ENCODE results near the gene HOXB5. TPM values are rescaled to one million over a fixed set of nuclear protein-coding genes. Genes with fewer than 3 reads are reported as not detected.

HOXB5 gene
- total RNA-seq, 8 experiments from 2014 or later: 1.0 to 51.9 (median 15.8) TPM

DNA sequence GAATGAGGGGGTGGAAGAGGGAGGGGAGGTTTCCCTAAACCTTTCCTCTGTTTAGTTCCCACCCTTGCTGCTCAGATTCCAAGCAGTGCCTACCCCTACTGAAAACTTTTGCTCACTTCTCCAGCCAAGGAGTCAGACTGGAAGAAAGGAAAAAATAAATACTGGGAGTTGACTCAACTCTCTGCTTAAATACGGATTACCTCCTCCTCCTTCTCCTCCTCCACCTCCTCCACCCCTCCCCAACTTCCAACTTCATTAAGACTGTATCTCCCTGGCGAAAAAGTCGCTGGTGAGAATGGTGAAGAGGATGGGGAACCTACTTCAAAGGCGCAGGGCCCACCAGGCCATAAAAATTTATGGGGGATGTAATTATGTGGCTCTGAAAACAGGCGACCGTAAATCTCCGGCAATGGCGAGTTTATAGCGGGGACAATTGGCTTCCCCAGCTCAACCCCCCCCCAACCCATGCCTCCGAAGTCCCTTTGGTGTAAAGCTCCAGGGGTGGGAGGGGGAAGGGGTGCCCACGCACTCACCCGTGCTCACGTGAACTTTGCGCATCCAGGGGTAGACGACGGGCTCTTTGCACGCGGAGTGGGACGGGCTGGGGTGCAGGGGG is 16.1 kb downstream of the HOXB5 start:
- H3K27ac ChIP-seq: peak overlapping the region; percentile 94 to 97
- H3K4me1 ChIP-seq (replicated peaks in 1 of 2): peaks cover 11 to 39% of the 10 kb centered on the region in 2 donors
- 0% methylated on average over 1 to 4 of the region's 19 CpGs; no CpG with 5 or more reads in 7 of the 10 experiments for WGBS, 10 experiments
- in situ Hi-C loops (cut with MboI; ENCODE audit: low pct_unique_long_range_greater_than_20kb in 2 of 9, low sequenced_read_pairs in 9 of 9, unreplicated experiment in 9 of 9): no loop called here
- peak overlapping the region; percentile 67 to 91 (median 83) for H3K4me3 ChIP-seq
- peak in 3 of 8 experiments; percentile 0 to 24 (median 2) for ATAC-seq (replicated peaks in 6 of 8)

DNA sequence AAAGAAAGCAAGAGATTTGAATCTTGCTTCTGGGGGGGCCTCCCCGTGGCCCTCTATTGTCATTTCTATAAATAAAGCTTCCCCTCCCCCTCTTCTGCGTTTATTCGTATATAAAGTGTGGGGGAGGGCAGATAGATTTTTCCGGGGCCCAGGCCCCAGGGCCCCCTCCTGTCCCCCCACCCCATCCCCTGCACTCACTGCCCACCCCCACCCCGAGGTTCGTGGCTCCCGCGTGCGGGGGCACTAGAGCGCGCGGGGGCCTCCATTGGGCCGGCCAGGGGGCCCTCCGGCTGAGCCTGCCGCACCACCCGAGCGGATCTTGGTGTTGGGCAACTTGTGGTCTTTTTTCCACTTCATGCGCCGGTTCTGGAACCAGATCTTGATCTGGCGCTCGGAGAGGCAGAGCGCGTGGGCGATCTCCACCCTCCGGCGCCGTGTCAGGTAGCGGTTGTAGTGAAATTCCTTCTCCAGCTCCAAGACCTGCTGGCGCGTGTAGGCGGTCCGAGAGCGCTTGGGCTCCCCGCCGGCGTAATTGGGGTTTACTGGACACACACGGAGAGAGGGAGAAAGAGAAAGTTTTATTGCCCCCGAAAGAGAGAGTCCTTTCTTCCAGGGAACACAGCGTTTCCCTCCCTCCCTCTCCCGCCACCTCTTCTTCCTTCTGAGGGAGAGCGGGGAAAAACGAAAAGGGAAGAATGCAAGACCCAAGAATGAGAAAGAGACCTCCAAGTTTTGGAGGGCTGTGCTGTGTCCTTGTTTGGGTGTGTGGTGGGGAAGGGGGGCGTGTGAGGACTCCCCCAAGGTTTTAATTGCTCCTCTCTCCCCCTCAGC is 16.9 kb downstream of the HOXB5 start:
- H3K27ac ChIP-seq: peak overlapping the region; percentile 94 to 97
- no peak for ATAC-seq (replicated peaks in 6 of 8)
- H3K4me1 ChIP-seq (replicated peaks in 1 of 2): peaks cover 11 to 40% of the 10 kb centered on the region in 2 donors
- H3K4me3 ChIP-seq: peak overlapping the region; percentile 67 to 91 (median 83)
- in situ Hi-C loops (cut with MboI; ENCODE audit: low pct_unique_long_range_greater_than_20kb in 2 of 9, low sequenced_read_pairs in 9 of 9, unreplicated experiment in 9 of 9): no loop called here
- 0 to 13% (median 0%) methylated on average over 1 to 5 of the region's 43 CpGs; no CpG with 5 or more reads in 3 of the 10 experiments for WGBS, 10 experiments

DNA sequence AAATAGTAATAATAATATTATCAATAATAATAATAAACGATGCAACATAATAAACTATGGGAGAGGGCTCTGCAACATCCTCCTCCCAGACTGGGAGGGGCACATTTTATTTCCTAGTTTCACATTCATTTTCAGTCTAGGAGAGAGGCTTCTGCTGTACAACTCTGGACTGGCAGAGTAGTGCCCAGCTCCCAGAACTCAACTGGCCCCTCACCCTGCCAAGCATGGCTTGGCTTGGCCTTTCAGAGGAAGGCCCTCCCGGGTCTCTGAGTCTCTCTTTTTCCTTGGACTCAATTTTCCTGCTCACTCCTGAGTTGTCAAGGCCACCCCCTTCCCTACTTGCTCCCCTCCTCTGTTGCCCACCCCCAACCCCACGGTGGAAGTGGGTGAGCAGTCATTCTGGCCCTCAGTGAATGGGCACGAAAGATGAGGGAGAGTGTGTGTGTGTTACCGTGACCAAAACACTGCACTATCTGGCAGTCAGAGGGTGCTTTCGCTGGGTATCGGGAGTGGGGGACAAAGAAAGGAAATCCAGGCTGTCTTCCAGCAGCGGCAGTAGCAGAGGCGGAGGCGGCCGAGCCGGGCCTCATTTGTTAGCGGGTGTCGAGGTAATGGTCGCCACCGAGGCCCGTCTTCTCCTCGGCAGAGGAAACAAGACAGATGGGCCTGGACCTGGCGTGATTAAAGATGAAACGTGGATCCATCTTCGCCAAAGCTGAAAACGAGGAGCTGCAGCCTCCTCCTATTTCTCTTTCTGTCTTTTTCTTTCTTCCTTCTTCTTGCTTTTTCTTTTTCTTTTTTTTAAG is 17.7 kb downstream of the HOXB5 start:
- H3K4me1 ChIP-seq (replicated peaks in 1 of 2): peaks cover 11 to 40% of the 10 kb centered on the region in 2 donors
- peak in 6 of 8 experiments; percentile 1 to 11 (median 7) for ATAC-seq (replicated peaks in 6 of 8)
- H3K27ac ChIP-seq: peak overlapping the region; percentile 94 to 97
- H3K4me3 ChIP-seq: peak overlapping the region; percentile 67 to 91 (median 83)
- 0 to 92% (median 2%) methylated on average over 1 to 8 of the region's 22 CpGs; no CpG with 5 or more reads in 1 of the 10 experiments for WGBS, 10 experiments
- in situ Hi-C loops (cut with MboI; ENCODE audit: low pct_unique_long_range_greater_than_20kb in 2 of 9, low sequenced_read_pairs in 9 of 9, unreplicated experiment in 9 of 9): no loop called here

DNA sequence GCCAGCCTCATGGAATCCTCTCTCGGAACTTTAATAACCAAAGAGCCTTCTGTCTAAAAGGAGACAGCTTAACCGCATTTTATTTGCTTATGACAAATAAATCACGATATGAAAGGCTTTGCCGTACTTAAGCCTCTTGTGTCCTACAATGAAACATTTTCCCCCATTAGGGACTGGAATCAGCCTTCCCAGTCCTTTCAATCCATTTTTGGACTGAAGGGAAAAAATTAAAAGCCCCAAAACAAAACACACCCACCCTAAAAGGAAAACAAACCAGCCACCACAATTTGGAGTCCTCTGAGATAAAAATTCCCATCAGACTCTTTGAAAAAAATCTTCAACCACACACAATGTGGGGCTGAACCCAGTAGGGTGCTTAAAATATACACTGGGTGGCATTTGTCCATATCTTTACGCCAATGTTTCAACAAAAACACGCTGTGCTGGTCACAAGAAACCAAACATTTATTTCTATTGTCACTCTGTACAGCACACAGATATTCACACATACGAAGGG is 18.5 kb downstream of the HOXB5 start:
- Histone ChIP-seq H3K4me3 (peak overlapping the region; percentile 67 to 91 (median 83)), H3K4me1 (replicated peaks in 1 of 2) (peaks cover 11 to 38% of the 10 kb centered on the region in 2 donors), H3K27ac (peak overlapping the region; percentile 94 to 97)
- in situ Hi-C loops (cut with MboI; ENCODE audit: low pct_unique_long_range_greater_than_20kb in 2 of 9, low sequenced_read_pairs in 9 of 9, unreplicated experiment in 9 of 9): no loop called here
- ATAC-seq (replicated peaks in 6 of 8): peak in 3 of 8 experiments; percentile 1 to 11 (median 5)
- 0 to 87% (median 5%) methylated on average over 1 to 7 of the region's 7 CpGs for WGBS, 10 experiments

DNA sequence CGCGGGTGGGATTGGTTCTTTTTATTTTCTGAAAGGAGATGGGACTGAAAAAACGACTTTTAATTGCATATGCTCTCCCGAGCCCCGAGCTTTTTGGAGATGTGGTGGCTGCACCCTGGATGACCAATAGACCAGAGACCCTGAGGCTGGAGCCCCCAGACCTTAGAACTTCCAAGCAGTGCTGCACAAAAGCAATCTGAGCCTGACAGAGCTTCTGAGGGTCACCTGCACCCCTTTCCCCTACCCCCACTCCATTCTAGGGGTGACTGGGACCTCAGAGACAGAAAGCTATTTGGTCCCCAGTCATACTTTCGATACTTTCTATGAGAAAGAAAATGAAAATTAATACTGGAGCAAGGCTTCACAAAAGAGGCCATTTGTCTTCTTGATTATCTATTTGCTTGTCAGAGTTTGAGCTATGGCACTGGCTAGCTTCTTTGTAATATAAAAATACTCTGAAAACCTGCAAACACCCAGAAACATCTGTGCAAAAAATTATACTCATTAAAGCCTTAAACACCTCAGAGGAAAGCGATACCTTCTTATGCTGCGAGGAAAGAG is 19.0 kb downstream of the HOXB5 start:
- 0 to 100% (median 6%) methylated on average over 1 to 6 of the region's 8 CpGs for WGBS, 10 experiments
- in situ Hi-C loops (cut with MboI; ENCODE audit: low pct_unique_long_range_greater_than_20kb in 2 of 9, low sequenced_read_pairs in 9 of 9, unreplicated experiment in 9 of 9): no loop called here
- ATAC-seq (replicated peaks in 6 of 8): no peak
- H3K4me3 ChIP-seq: peak overlapping the region; percentile 67 to 91 (median 83)
- H3K27ac ChIP-seq: peak overlapping the region; percentile 94 to 97
- peaks cover 11 to 40% of the 10 kb centered on the region in 2 donors for H3K4me1 ChIP-seq (replicated peaks in 1 of 2)

DNA sequence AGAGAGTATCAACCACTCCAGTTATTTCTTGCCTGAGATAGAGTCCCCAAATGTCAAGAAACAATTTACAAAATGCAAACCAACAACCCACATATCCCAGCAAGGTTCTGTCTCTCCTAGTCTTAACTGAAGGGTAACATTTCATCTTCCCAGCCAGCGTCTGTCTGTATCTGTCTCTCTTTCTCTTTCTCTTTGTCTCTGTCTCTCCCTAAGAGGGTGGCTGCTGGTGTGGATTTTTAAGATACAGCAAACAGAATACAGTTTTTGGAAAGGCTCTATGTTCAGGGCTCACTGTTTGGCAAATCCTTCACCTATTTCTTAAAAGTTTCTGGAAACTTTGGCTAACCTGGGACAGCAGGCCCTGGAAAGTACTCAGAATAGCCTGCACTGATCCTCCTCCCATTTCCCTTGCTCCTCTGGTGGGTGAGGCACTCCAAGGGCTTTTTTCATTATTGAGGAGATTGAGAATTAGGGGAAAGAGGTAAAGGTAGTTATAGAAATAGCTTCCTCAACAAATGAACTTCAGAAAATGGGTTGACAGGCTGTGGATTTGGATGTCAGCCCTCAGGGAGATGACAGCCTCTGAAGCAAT is 21.7 kb downstream of the HOXB5 start:
- 0 to 60% methylated on average over 1 of the region's 1 CpG; no CpG with 5 or more reads in 8 of the 10 experiments for WGBS, 10 experiments
- H3K4me3 ChIP-seq: peak overlapping the region; percentile 67 to 91 (median 83)
- in situ Hi-C loops (cut with MboI; ENCODE audit: low pct_unique_long_range_greater_than_20kb in 2 of 9, low sequenced_read_pairs in 9 of 9, unreplicated experiment in 9 of 9): no loop called here
- ATAC-seq (replicated peaks in 6 of 8): no peak
- H3K4me1 ChIP-seq (replicated peaks in 1 of 2): peaks cover 23 to 51% of the 10 kb centered on the region in 2 donors
- H3K27ac ChIP-seq: peak overlapping the region; percentile 94 to 97

DNA sequence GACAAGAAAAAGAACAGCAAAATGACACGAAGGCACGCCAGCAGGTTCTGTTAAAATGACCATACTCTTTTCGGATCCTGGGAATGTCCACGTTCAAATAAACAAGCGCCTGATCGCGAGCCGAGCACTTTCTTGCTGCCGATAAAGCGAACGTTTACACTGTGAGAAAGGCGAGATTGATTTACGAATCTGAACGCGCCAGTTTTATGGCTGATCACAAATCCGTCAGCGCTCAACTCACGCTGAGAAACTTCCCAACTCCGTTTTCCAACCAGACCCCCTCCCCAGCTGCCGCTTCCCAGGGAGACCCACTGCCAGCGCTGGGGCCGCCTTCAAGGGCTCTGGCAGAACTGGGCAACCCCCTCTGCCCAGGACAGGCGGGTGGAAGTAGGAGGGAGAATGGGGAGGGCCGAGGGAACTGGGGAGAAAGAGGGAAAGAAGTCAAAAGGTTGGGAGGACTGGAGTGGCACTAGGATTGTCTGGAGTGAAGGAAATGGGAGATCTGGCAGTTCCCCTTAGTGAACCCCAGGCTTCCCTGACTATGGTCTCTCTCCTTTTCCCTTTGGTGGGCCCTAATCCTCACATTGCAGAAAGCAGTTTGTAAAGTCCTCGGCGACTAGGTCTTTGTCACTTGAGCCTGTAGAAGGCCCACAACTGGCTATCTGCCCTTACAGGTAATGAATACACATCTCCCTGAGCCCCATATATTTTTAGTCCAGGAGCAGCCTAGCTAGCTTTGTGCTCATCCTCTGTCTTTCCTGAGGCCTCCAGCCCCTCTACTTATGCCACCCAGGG is 22.4 kb downstream of the HOXB5 start:
- Histone ChIP-seq H3K4me3 (peak overlapping the region; percentile 67 to 91 (median 83)), H3K27ac (peak overlapping the region; percentile 94 to 97), H3K4me1 (replicated peaks in 1 of 2) (peaks cover 30 to 56% of the 10 kb centered on the region in 2 donors)
- no peak for ATAC-seq (replicated peaks in 6 of 8)
- in situ Hi-C loops (cut with MboI; ENCODE audit: low pct_unique_long_range_greater_than_20kb in 2 of 9, low sequenced_read_pairs in 9 of 9, unreplicated experiment in 9 of 9): no loop called here
- 0 to 92% (median 0%) methylated on average over 1 to 21 of the region's 26 CpGs for WGBS, 10 experiments

DNA sequence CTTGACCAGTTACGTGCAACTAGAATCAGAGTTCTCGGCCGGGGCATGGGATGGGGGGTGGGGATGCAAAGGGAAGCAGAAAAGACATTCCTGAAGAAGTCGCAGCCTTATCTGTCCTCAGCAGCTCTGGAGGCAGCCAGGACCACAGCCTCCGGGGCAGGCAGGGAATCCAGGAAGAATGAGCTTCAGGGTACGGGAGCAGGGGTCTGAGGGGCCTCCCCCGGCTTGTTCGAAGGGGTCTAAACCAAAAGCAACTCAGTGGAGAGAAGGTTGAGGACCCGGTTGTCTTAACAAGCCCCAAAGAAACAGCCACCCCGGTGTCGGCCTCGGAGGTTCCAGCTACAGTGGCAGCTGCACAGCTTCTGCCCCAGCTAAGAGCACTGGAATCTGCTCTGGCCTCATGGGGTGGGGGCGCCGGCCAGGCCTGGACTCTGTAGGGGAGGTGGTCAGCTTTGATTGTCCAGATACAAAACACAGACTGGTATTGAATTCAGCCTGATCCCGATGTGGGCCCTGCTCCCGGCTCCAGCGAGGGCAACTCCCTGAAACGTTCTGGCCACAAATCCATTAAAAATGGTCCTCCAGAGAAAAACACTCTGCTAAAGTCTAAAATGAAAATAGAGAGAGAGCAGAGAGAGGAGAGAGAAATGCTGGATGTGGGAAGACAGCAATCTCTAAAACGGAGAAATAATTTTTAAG is 23.1 kb downstream of the HOXB5 start:
- ATAC-seq (replicated peaks in 6 of 8): no peak
- Histone ChIP-seq H3K4me3 (peak overlapping the region; percentile 67 to 91 (median 83)), H3K4me1 (replicated peaks in 1 of 2) (peaks cover 32 to 56% of the 10 kb centered on the region in 2 donors), H3K27ac (peak overlapping the region; percentile 94 to 97)
- in situ Hi-C loops (cut with MboI; ENCODE audit: low pct_unique_long_range_greater_than_20kb in 2 of 9, low sequenced_read_pairs in 9 of 9, unreplicated experiment in 9 of 9): no loop called here
- 0 to 90% (median 5%) methylated on average over 1 to 10 of the region's 19 CpGs for WGBS, 10 experiments

DNA sequence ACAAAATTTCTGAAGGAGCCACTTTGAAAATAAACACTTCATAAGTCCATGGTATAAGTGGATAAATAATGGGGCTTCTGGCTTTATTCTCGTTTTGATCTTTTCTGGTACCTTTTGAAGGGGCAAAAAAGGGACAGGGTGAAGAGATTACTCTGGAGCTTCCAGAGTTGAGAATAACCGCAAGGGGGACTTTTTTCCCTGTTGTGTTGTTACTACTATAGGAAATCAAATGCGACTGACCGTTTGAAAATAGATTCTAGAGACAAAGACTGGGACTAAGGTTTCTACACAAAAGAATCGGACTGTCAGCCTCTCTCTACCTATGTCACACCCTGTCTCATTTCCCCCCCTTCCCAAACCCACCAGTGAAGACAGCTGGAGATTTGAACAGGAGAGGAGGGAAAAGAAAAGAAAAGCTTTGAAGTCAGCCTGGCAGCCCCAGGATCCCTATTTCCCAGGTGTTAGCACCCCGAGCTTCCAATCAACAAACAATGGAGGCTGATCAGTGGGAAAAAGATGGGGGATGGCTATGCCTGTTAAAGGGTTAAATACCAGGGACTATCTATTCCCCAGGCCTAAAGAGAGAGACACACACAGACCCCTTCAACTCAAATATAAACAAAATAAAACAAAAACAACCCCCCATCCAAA is 23.8 kb downstream of the HOXB5 start:
- peaks cover 33 to 56% of the 10 kb centered on the region in 2 donors for H3K4me1 ChIP-seq (replicated peaks in 1 of 2)
- in situ Hi-C loops (cut with MboI; ENCODE audit: low pct_unique_long_range_greater_than_20kb in 2 of 9, low sequenced_read_pairs in 9 of 9, unreplicated experiment in 9 of 9): no loop called here
- ATAC-seq (replicated peaks in 6 of 8): no peak
- peak overlapping the region; percentile 94 to 97 for H3K27ac ChIP-seq
- 0 to 98% (median 0%) methylated on average over 1 to 6 of the region's 6 CpGs; no CpG with 5 or more reads in 1 of the 10 experiments for WGBS, 10 experiments
- peak overlapping the region; percentile 67 to 91 (median 83) for H3K4me3 ChIP-seq

DNA sequence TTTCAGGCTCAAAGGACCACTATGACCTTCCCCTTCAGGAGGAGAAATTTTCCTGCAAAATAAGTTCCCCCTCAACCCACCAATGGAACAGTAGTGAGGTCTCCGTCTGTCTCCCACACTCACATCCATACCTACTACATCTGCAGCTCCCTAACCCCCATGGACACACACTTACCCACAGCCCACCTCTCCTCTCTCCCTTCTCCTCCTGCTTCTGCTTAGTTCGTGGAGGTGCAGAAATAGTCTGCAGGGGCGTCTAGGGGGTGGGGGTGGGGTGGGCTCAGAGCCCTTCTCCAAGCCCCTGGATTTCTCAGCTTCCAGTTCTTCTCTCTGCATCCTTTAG is 24.4 kb downstream of the HOXB5 start:
- in situ Hi-C loops (cut with MboI; ENCODE audit: low pct_unique_long_range_greater_than_20kb in 2 of 9, low sequenced_read_pairs in 9 of 9, unreplicated experiment in 9 of 9): no loop called here
- H3K4me3 ChIP-seq: peak overlapping the region; percentile 67 to 91 (median 83)
- WGBS, 10 experiments: 0 to 100% (median 13%) methylated on average over 1 to 3 of the region's 3 CpGs; no CpG with 5 or more reads in 6 of the 10 experiments
- H3K27ac ChIP-seq: peak overlapping the region; percentile 94 to 97
- H3K4me1 ChIP-seq (replicated peaks in 1 of 2): peaks cover 34 to 56% of the 10 kb centered on the region in 2 donors
- peak in 5 of 8 experiments; percentile 9 to 31 (median 24) for ATAC-seq (replicated peaks in 6 of 8)
